MCF 10A (cell line): ENCODE data around the gene DCUN1D4. TPM values are rescaled to one million over a fixed set of nuclear protein-coding genes. Genes with fewer than 3 reads are reported as not detected.

ENCODE experiments used
- BruUV-seq: library from RNA; stranded (reverse); fragments of 400-500 nt; replicated peaks from 2 replicates; lab custom pipeline; 2021; lab: Mats Ljungman, UMichigan
- CTCF ChIA-PET: fragments of 300-600 bp; sonication (Branson Sonifier 250); formaldehyde crosslinking; extraction: SDS; loops from one replicate; lab custom pipeline; 2021; ENCODE audit warnings: antibody characterized with exemption, inconsistent platforms; lab: Yijun Ruan, JAX
- POLR2A ChIA-PET: fragments of 300-600, 350-650 bp; sonication (Branson Sonifier 250); formaldehyde crosslinking; extraction: SDS; loops from one replicate; lab custom pipeline; 2020; ENCODE audit warnings: antibody characterized with exemption, inconsistent platforms; lab: Yijun Ruan, JAX
- DNase-seq: peaks from one replicate; pipeline ENCODE4 v3.0.0-alpha.2; 2018; ENCODE audit not compliant: unreplicated experiment
- H3K27ac Mint-ChIP-seq: one replicate; pipeline ENCODE4 v1.8.0; 2022; ENCODE audit warnings: mild to moderate bottlenecking, low read depth, mixed read lengths; ENCODE audit not compliant: unreplicated experiment
- H3K27me3 Mint-ChIP-seq: one replicate; pipeline ENCODE4 v1.8.0; 2022; ENCODE audit warnings: mixed read lengths; ENCODE audit not compliant: insufficient read depth, unreplicated experiment
- H3K36me3 Mint-ChIP-seq: one replicate; pipeline ENCODE4 v1.8.0; 2022; ENCODE audit warnings: mild to moderate bottlenecking, moderate library complexity, mixed read lengths; ENCODE audit not compliant: insufficient read depth, unreplicated experiment
- H3K4me1 Mint-ChIP-seq: one replicate; pipeline ENCODE4 v1.8.0; 2022; ENCODE audit warnings: mixed read lengths; ENCODE audit not compliant: insufficient read depth, unreplicated experiment
- H3K4me3 Mint-ChIP-seq: one replicate; pipeline ENCODE4 v1.8.0; 2022; ENCODE audit warnings: mild to moderate bottlenecking, moderate library complexity, mixed read lengths; ENCODE audit not compliant: unreplicated experiment
- H3K9me3 Mint-ChIP-seq: one replicate; pipeline ENCODE4 v1.8.0; 2022; ENCODE audit warnings: mixed read lengths; ENCODE audit not compliant: unreplicated experiment
- intact Hi-C: fragments of 100-400 bp; cut with micrococcal nuclease; formaldehyde crosslinking; loops from 2 replicates; pipeline ENCODE4 v1.14.1; 2022
- total RNA-seq: library from RNA; stranded (reverse); gene quantifications from 2 replicates; pipeline ENCODE4 v1.2.3, GENCODE V29; 2022
- TF ChIP-seq, protein P1 (sequence below): fragments of 200-600 bp; IDR thresholded peaks from one replicate; pipeline ENCODE4 v1.8.0; 2022; ENCODE audit warnings: antibody characterized with exemption, mild to moderate bottlenecking; ENCODE audit not compliant: unreplicated experiment

Gene DCUN1D4
- total RNA-seq, 1 experiment from 2014 or later: 88.0 TPM

DNA sequence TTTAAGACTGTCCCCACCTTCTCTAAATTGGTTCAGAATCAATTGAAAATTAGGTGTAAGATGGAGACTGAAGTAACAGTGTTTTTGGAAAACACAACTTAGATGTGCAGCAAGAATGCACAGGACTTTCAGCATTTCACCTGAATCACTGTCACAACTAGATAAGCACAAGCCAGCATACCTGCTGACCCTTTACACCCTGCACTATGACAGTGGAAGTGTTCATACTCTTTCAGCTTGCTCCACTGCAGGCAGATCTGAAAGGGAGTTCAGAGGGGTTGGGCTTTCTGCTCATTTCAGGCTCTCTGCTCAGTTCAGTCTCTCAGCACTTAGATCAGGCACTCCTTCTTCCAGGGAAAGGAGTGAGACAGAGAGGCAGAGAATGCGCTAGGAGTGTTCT, 22.8 kb downstream of the DCUN1D4 start:
- TF ChIP-seq, protein P1, sequence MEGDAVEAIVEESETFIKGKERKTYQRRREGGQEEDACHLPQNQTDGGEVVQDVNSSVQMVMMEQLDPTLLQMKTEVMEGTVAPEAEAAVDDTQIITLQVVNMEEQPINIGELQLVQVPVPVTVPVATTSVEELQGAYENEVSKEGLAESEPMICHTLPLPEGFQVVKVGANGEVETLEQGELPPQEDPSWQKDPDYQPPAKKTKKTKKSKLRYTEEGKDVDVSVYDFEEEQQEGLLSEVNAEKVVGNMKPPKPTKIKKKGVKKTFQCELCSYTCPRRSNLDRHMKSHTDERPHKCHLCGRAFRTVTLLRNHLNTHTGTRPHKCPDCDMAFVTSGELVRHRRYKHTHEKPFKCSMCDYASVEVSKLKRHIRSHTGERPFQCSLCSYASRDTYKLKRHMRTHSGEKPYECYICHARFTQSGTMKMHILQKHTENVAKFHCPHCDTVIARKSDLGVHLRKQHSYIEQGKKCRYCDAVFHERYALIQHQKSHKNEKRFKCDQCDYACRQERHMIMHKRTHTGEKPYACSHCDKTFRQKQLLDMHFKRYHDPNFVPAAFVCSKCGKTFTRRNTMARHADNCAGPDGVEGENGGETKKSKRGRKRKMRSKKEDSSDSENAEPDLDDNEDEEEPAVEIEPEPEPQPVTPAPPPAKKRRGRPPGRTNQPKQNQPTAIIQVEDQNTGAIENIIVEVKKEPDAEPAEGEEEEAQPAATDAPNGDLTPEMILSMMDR: no peak
- no peaks in the 10 kb centered on the region for H3K27me3 Mint-ChIP-seq
- peaks cover 6% of the 10 kb centered on the region for H3K4me1 Mint-ChIP-seq
- no peaks in the 10 kb centered on the region for H3K9me3 Mint-ChIP-seq
- H3K36me3 Mint-ChIP-seq: peaks cover 47% of the 10 kb centered on the region
- H3K27ac Mint-ChIP-seq: no peak overlapping the region
- POLR2A ChIA-PET: no interaction called here
- DNase-seq: no peak
- BruUV-seq: no TSS peak
- CTCF ChIA-PET: interaction anchor here (0.7 to 1.2 kb wide), 2 partner anchors 31 to 191 kb away, joined by 3 read pairs; no protein-coding TSS in a partner anchor
- H3K4me3 Mint-ChIP-seq: no peak overlapping the region
- intact Hi-C loops: no loop called here

DNA sequence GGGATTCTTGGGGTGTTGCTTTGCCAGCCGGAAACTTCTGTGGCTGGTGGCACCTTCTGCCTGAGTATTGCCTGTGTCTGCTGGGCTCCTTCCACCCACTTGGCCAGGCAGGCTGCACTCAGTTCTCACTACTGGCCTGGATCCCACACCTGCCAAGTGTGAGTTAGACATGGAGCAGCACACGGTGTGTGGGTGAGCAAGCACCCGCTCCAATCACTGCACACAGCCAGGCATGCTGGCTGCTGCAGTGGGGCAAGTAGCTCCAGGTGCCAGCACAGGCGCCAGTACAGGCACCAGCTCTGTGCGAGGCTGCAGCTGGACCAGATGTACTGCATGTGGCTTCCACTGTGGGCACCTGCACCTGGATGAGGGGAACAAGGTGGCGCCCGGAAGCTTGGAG, 23.9 kb downstream of the DCUN1D4 start:
- Mint-ChIP-seq H3K9me3 (no peaks in the 10 kb centered on the region), H3K36me3 (peaks cover 54% of the 10 kb centered on the region), H3K27ac (no peak overlapping the region), H3K27me3 (no peaks in the 10 kb centered on the region), H3K4me3 (no peak overlapping the region), H3K4me1 (no peaks in the 10 kb centered on the region)
- no peak for DNase-seq
- BruUV-seq: no TSS peak
- intact Hi-C loops: no loop called here
- CTCF ChIA-PET: no interaction called here
- TF ChIP-seq, protein P1: no peak
- POLR2A ChIA-PET: no interaction called here

DNA sequence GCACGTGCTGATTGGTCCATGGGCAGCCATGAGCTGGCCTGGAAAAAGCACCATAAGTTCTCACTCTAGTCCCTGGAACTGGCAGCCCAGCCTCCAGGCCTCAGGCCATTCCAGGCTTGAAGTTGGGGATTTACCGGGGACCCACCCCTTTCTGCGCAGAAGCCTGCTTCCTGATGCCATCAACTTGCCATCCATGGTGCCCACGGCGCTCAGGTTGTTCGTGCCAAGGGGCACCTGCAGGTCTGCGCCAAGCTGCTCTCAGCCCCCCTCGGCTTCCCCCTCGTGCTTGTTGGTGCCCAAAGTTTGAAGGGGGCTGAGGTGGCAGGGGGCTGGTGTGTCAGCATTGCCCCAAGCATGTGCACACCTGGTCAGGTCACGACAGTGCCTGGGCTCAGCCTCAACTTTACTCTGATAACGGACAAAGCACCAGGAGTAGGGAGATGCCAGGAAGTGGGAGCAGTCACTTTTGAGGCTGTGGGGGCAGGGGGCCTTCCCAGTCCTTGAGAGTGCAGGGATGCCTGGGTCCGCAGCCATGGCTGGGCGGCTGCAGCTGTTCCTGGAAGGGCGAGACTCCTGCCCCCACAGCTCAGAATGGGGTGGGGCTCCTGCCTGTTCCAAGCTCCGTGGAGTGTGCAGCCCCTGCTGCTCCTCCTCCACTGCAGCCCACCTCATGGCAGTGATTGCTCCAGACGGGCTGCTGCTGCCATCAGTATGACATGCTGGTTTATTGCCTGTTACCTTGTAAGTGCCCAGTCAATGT, 24.9 kb downstream of the DCUN1D4 start:
- POLR2A ChIA-PET: no interaction called here
- Mint-ChIP-seq H3K36me3 (peaks cover 59% of the 10 kb centered on the region), H3K4me1 (no peaks in the 10 kb centered on the region), H3K9me3 (no peaks in the 10 kb centered on the region), H3K27ac (no peak overlapping the region), H3K4me3 (no peak overlapping the region), H3K27me3 (no peaks in the 10 kb centered on the region)
- CTCF ChIA-PET: interaction anchor here (0.6 kb wide), 1 partner anchor 18 kb away, joined by 3 read pairs; no protein-coding TSS in a partner anchor
- TF ChIP-seq, protein P1: no peak
- DNase-seq: no peak
- intact Hi-C loops: no loop called here
- BruUV-seq: no TSS peak

DNA sequence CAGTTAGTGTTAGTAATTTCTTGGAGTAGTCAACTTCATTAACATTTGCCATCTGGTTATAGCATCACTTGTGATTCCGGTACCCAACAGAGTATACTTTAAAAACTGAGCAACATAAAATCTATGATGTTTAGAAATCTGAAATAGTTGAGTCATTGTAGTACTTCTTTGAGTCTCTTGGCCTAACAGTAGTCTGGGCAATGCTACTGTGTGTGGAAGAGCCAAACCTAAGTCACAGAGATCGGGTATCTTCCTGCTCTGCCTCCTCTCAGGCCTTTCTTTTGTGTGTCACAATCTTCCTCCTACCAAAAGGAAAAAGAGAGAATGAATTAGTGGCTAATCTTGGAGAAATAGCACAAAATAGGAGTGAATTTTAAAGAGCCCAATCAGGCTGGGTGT, 25.5 kb downstream of the DCUN1D4 start:
- BruUV-seq: no TSS peak
- no peaks in the 10 kb centered on the region for H3K4me1 Mint-ChIP-seq
- no peak for DNase-seq
- no peak overlapping the region for H3K4me3 Mint-ChIP-seq
- no peaks in the 10 kb centered on the region for H3K27me3 Mint-ChIP-seq
- intact Hi-C loops: no loop called here
- H3K36me3 Mint-ChIP-seq: peaks cover 65% of the 10 kb centered on the region
- ChIA-PET CTCF (no interaction called here), POLR2A (no interaction called here)
- H3K27ac Mint-ChIP-seq: no peak overlapping the region
- TF ChIP-seq, protein P1: no peak
- no peaks in the 10 kb centered on the region for H3K9me3 Mint-ChIP-seq
